ENCODE results near the gene SPATA31D1.

GRCh38 chr9:81976351-81976750 is 12.2 kb upstream of the SPATA31D1 start:
- TF ChIP-seq, protein P1, sequence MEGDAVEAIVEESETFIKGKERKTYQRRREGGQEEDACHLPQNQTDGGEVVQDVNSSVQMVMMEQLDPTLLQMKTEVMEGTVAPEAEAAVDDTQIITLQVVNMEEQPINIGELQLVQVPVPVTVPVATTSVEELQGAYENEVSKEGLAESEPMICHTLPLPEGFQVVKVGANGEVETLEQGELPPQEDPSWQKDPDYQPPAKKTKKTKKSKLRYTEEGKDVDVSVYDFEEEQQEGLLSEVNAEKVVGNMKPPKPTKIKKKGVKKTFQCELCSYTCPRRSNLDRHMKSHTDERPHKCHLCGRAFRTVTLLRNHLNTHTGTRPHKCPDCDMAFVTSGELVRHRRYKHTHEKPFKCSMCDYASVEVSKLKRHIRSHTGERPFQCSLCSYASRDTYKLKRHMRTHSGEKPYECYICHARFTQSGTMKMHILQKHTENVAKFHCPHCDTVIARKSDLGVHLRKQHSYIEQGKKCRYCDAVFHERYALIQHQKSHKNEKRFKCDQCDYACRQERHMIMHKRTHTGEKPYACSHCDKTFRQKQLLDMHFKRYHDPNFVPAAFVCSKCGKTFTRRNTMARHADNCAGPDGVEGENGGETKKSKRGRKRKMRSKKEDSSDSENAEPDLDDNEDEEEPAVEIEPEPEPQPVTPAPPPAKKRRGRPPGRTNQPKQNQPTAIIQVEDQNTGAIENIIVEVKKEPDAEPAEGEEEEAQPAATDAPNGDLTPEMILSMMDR (IDR thresholded peaks at IDR 0.05): no peak
- TF ChIP-seq POLR2A (IDR thresholded peaks at IDR 0.05): no peak
